Ishikawa (cell line): ENCODE results near the gene MBLAC1.

Experiments used
- CEBPB ChIP-seq: IDR thresholded peaks from 2 replicates; pipeline ENCODE4 v1.6.1; 2012
- CREB1 ChIP-seq: IDR thresholded peaks from 2 replicates; pipeline ENCODE4 v1.6.1; 2012; ENCODE audit warnings: low read depth
- EGR1 ChIP-seq: IDR thresholded peaks from 2 replicates; pipeline ENCODE4 v1.6.1; 2012
- EP300 ChIP-seq: IDR thresholded peaks from 2 replicates; pipeline ENCODE4 v1.6.1; 2012; ENCODE audit warnings: borderline replicate concordance
- FOXM1 ChIP-seq: IDR thresholded peaks from 2 replicates; pipeline ENCODE4 v1.6.1; 2012; ENCODE audit warnings: low read depth, borderline replicate concordance
- MAX ChIP-seq: IDR thresholded peaks from 2 replicates; pipeline ENCODE4 v1.6.1; 2012
- NFIC ChIP-seq: IDR thresholded peaks from 2 replicates; pipeline ENCODE4 v1.6.1; 2012
- RAD21 ChIP-seq: IDR thresholded peaks from 2 replicates; pipeline ENCODE4 v1.6.1; 2012; ENCODE audit warnings: low read depth
- TAF1 ChIP-seq: IDR thresholded peaks from 2 replicates; pipeline ENCODE4 v1.6.1; 2012; ENCODE audit warnings: low read depth, mild to moderate bottlenecking
- TEAD4 ChIP-seq: IDR thresholded peaks from 2 replicates; pipeline ENCODE4 v1.6.1; 2012
- USF1 ChIP-seq: IDR thresholded peaks from 2 replicates; pipeline ENCODE4 v1.6.1; 2012
- YY1 ChIP-seq: IDR thresholded peaks from 2 replicates; pipeline ENCODE4 v1.6.1; 2012; ENCODE audit warnings: low read depth
- ZBTB7A ChIP-seq: IDR thresholded peaks from 2 replicates; pipeline ENCODE4 v1.6.1; 2012; ENCODE audit warnings: low read depth
- TF ChIP-seq, protein P1 (sequence below): IDR thresholded peaks from 2 replicates; pipeline ENCODE4 v1.6.1; 2012; ENCODE audit warnings: low read depth, mild to moderate bottlenecking

DNA sequence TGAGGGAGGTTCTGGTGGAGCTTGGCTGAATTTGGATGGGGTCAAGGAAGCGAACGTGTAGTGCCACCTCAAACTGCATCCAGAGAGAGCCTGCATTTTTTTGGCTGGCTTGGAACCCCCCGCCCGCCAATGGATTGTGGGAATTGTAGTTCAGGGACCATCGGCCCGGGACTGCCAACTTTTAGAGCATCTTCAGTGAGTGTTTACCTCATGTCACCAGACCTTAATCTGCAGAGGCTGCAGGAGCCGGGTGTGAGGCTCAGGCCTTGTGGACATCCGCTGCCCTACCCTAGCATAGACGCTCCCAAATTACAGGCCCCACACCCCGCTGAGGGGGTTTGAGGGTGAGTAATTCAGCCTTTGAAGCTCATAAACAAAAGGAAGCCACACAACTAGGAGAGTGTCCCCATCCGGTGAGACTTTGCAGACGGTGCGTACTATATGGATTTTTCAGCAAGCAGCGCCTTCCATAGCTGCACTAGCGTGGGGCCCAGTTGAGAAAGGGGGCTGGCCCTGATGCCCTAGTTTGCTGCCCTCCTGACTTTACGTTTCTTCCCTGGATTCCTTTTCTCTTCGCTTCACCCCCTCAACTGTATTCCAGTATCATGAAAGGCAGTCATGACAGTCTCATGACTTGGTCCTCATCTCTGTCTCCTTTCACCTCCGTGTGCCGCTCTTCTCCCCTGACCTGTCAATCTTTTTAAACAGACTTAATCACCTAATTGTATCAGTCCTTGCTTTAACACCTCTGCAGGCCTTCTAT lies 6.6 kb upstream of the MBLAC1 start:
- TF ChIP-seq MAX (no peak), EP300 (no peak), ZBTB7A (no peak), USF1 (no peak), FOXM1 (no peak), RAD21 (no peak), CREB1 (no peak), NFIC (no peak), TAF1 (no peak), YY1 (no peak), TEAD4 (no peak), EGR1 (no peak), CEBPB (no peak)
- TF ChIP-seq, protein P1, sequence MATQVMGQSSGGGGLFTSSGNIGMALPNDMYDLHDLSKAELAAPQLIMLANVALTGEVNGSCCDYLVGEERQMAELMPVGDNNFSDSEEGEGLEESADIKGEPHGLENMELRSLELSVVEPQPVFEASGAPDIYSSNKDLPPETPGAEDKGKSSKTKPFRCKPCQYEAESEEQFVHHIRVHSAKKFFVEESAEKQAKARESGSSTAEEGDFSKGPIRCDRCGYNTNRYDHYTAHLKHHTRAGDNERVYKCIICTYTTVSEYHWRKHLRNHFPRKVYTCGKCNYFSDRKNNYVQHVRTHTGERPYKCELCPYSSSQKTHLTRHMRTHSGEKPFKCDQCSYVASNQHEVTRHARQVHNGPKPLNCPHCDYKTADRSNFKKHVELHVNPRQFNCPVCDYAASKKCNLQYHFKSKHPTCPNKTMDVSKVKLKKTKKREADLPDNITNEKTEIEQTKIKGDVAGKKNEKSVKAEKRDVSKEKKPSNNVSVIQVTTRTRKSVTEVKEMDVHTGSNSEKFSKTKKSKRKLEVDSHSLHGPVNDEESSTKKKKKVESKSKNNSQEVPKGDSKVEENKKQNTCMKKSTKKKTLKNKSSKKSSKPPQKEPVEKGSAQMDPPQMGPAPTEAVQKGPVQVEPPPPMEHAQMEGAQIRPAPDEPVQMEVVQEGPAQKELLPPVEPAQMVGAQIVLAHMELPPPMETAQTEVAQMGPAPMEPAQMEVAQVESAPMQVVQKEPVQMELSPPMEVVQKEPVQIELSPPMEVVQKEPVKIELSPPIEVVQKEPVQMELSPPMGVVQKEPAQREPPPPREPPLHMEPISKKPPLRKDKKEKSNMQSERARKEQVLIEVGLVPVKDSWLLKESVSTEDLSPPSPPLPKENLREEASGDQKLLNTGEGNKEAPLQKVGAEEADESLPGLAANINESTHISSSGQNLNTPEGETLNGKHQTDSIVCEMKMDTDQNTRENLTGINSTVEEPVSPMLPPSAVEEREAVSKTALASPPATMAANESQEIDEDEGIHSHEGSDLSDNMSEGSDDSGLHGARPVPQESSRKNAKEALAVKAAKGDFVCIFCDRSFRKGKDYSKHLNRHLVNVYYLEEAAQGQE: no peak
